PFSK-1 (cell line): ENCODE data around the gene CACNA1A.

Experiments used
- FOXP2 ChIP-seq: optimal IDR thresholded peaks from 2 replicates; pipeline ENCODE3; 2011; ENCODE audit warnings: borderline replicate concordance, control low read depth, inconsistent platforms; ENCODE audit not compliant: insufficient read depth; ENCODE audit errors: extremely low read length, extremely low read depth
- POLR2AphosphoS5 ChIP-seq: IDR thresholded peaks from 2 replicates; pipeline ENCODE4 v1.6.1; 2012; ENCODE audit warnings: low read depth, mild to moderate bottlenecking, control low read depth, low read length, moderate library complexity
- REST ChIP-seq, 2 experiments: IDR thresholded peaks; 2 replicates each; pipeline versions ENCODE4 v1.6.1 to v1.8.0; 2011 to 2012; ENCODE audit warnings: low read depth in 2 of 2, low read length in 2 of 2, control low read depth in 1 of 2, inconsistent platforms in 1 of 2, mild to moderate bottlenecking in 1 of 2, moderate library complexity in 1 of 2; ENCODE audit not compliant: insufficient read depth in 1 of 2
- SIN3A ChIP-seq: IDR thresholded peaks from 2 replicates; pipeline ENCODE4 v1.6.1; 2012; ENCODE audit warnings: mild to moderate bottlenecking, low read length, moderate library complexity, borderline replicate concordance; ENCODE audit not compliant: insufficient read depth
- TAF1 ChIP-seq: IDR thresholded peaks from 2 replicates; pipeline ENCODE4 v1.6.1; 2012; ENCODE audit warnings: low read length, control low read depth, borderline replicate concordance; ENCODE audit not compliant: insufficient read depth

Gene CACNA1A

DNA sequence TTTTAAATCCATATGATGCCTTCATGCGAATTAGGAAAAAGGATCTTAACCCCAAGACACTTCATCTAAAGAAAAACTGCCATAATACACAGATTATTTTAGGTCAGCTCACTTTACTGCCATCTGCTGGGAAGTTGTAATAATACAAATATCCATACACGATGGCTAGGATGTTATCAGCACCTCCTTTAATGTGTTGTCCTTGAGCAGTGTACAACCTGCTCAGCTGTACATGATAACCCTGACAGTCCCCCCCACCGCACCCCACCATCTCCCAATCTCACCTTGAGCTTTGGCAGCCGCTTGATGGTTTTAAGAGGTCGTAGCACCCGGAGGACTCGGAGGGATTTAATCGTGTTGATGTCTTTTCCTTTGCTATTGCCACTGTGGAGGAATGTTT, 243.8 kb downstream of the CACNA1A start:
- no peak for TF ChIP-seq POLR2AphosphoS5
- no peak for TF ChIP-seq REST (IDR thresholded peaks at IDR 0.05; ENCODE audit: insufficient read depth in 1 of 2, low read depth in 2 of 2, low read length in 2 of 2)
- no peak for TF ChIP-seq SIN3A
- no peak for TF ChIP-seq FOXP2
- TF ChIP-seq TAF1 = no peak

GRCh38 chr19:13260883-13261653, 245.2 kb downstream of the CACNA1A start:
- TF ChIP-seq REST (IDR thresholded peaks at IDR 0.05; ENCODE audit: insufficient read depth in 1 of 2, low read depth in 2 of 2, low read length in 2 of 2) (no peak), SIN3A (no peak), POLR2AphosphoS5 (no peak), FOXP2 (no peak), TAF1 (no peak)

DNA sequence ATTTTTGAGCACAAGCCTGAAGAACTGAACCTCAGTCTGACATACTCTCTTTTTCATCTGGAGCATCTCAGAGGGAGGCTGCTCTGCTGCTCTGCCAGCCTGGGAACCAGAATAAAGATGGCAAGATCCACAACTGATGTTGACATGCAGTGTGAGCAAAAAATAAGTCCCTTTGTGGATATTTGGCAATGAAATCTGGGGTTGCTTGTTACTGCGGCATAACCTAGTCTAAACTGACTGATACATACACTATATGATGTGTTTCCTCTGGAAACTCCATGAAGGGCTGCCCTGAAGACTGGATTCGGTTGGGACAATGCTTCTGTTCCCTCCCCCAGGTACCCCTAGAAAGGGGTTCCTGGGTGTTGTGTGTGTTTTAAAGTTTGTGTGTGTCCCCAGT, 249.4 kb downstream of the CACNA1A start:
- no peak for TF ChIP-seq REST (IDR thresholded peaks at IDR 0.05; ENCODE audit: insufficient read depth in 1 of 2, low read depth in 2 of 2, low read length in 2 of 2)
- no peak for TF ChIP-seq SIN3A
- no peak for TF ChIP-seq POLR2AphosphoS5
- TF ChIP-seq TAF1 = no peak
- TF ChIP-seq FOXP2 = no peak

- TF ChIP-seq POLR2AphosphoS5 (no peak), FOXP2 (no peak), SIN3A (no peak), TAF1 (no peak), REST (IDR thresholded peaks at IDR 0.05; ENCODE audit: insufficient read depth in 1 of 2, low read depth in 2 of 2, low read length in 2 of 2) (no peak)
Observed at GRCh38 chr19:13255719-13256059, 250.6 kb downstream of the CACNA1A start.
